HEK293T (cell line): ENCODE results near the gene TAS2R5.
"Not testable (repeated sequence)": the region's sequence is repeated elsewhere in the genome, so short reads cannot be mapped to it uniquely, and the experiment has no call there.

Experiments used
- CTCF ChIA-PET: fragments of 350-600 bp; formaldehyde crosslinking; extraction: SDS; loops from one replicate; lab custom pipeline; 2021; ENCODE audit warnings: antibody characterized with exemption, inconsistent platforms; lab: Yijun Ruan, JAX
- POLR2A ChIA-PET: fragments of 350-600 bp; formaldehyde crosslinking; extraction: SDS; loops from one replicate; lab custom pipeline; 2020; ENCODE audit warnings: antibody characterized with exemption, inconsistent platforms; lab: Yijun Ruan, JAX
- DNase-seq: peaks from one replicate; pipeline ENCODE4 v3.0.0; 2012; ENCODE audit warnings: mixed read lengths; ENCODE audit errors: extremely low spot score
- ARNT ChIP-seq: fragments of 450-650 bp; IDR thresholded peaks from 2 replicates; pipeline ENCODE4 v1.6.1; 2017; ENCODE audit warnings: mild to moderate bottlenecking
- BHLHE40 ChIP-seq: fragments of 450-650 bp; IDR thresholded peaks from 2 replicates; pipeline ENCODE4 v1.6.1; 2016; ENCODE audit warnings: mild to moderate bottlenecking, moderate library complexity, borderline replicate concordance
- CTBP1 ChIP-seq: fragments of 450-650 bp; IDR thresholded peaks from 2 replicates; pipeline ENCODE4 v1.6.1; 2016; ENCODE audit warnings: borderline replicate concordance
- ELF4 ChIP-seq: fragments of 450-650 bp; IDR thresholded peaks from 2 replicates; pipeline ENCODE4 v1.6.1; 2017; ENCODE audit warnings: antibody characterized with exemption
- FOXA1 ChIP-seq: fragments of 450-650 bp; IDR thresholded peaks from 2 replicates; pipeline ENCODE4 v1.6.1; 2016; ENCODE audit warnings: mild to moderate bottlenecking
- FOXK2 ChIP-seq: fragments of 450-650 bp; IDR thresholded peaks from 2 replicates; pipeline ENCODE4 v1.6.1; 2016; ENCODE audit warnings: mild to moderate bottlenecking
- FOXM1 ChIP-seq: fragments of 450-650 bp; IDR thresholded peaks from 2 replicates; pipeline ENCODE4 v1.6.1; 2017; ENCODE audit warnings: mild to moderate bottlenecking, borderline replicate concordance
- HDGF ChIP-seq: fragments of 450-650 bp; IDR thresholded peaks from 2 replicates; pipeline ENCODE4 v1.6.1; 2017; ENCODE audit warnings: antibody characterized with exemption, borderline replicate concordance
- L3MBTL2 ChIP-seq: fragments of 450-650 bp; conservative IDR thresholded peaks from 2 replicates; pipeline ENCODE4 v1.6.1; 2016; ENCODE audit warnings: mild to moderate bottlenecking
- LEF1 ChIP-seq: fragments of 450-650 bp; IDR thresholded peaks from 2 replicates; pipeline ENCODE4 v1.6.1; 2017; ENCODE audit warnings: mild to moderate bottlenecking, borderline replicate concordance
- NFRKB ChIP-seq: fragments of 450-650 bp; IDR thresholded peaks from 2 replicates; pipeline ENCODE4 v1.6.1; 2016; ENCODE audit warnings: mild to moderate bottlenecking, moderate library complexity
- SP1 ChIP-seq: fragments of 450-650 bp; IDR thresholded peaks from 2 replicates; pipeline ENCODE4 v1.6.1; 2017
- SUZ12 ChIP-seq: fragments of 450-650 bp; IDR thresholded peaks from 2 replicates; pipeline ENCODE4 v1.6.1; 2016; ENCODE audit warnings: mild to moderate bottlenecking
- TARDBP ChIP-seq: fragments of 450-650 bp; IDR thresholded peaks from 2 replicates; pipeline ENCODE4 v1.6.1; 2016
- ZNF384 ChIP-seq: fragments of 450-650 bp; IDR thresholded peaks from 2 replicates; pipeline ENCODE4 v1.6.1; 2016
- TF ChIP-seq, protein P1 (sequence below): fragments of 450-650 bp; IDR thresholded peaks from 2 replicates; pipeline ENCODE4 v1.6.1; 2016

The TAS2R5 gene

GRCh38 chr7:141754939-141755338 lies 35.1 kb upstream of the TAS2R5 start:
- peak; percentile 62 for DNase-seq
- TF ChIP-seq ELF4: no peak
- no peak for TF ChIP-seq FOXK2
- TF ChIP-seq FOXA1: no peak
- TF ChIP-seq, protein P1, sequence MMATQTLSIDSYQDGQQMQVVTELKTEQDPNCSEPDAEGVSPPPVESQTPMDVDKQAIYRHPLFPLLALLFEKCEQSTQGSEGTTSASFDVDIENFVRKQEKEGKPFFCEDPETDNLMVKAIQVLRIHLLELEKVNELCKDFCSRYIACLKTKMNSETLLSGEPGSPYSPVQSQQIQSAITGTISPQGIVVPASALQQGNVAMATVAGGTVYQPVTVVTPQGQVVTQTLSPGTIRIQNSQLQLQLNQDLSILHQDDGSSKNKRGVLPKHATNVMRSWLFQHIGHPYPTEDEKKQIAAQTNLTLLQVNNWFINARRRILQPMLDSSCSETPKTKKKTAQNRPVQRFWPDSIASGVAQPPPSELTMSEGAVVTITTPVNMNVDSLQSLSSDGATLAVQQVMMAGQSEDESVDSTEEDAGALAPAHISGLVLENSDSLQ: no peak
- TF ChIP-seq L3MBTL2: no peak
- TF ChIP-seq LEF1: no peak
- no peak for TF ChIP-seq SUZ12
- TF ChIP-seq HDGF: no peak
- TF ChIP-seq TARDBP: no peak
- ChIA-PET CTCF (interaction anchor here (0.9 kb wide), 1 partner anchor 17 kb away, joined by 4 read pairs; the partner anchor contains the start of gene SSBP1), POLR2A (no interaction called here)

GRCh38 chr7:141763797-141764196 lies 26.2 kb upstream of the TAS2R5 start, which contains the start of gene TAS2R3:
Gene TAS2R3 (plus strand): TSS chr7:141764097. CDS start chr7:141764159, 62 bp downstream.
- TF ChIP-seq TARDBP (no peak), SUZ12 (no peak), NFRKB (no peak), HDGF (no peak), L3MBTL2 (no peak), FOXM1 (no peak), FOXA1 (no peak), LEF1 (no peak), FOXK2 (no peak), CTBP1 (no peak), BHLHE40 (no peak)
- TF ChIP-seq, protein P1: no peak
- CTCF ChIA-PET: no interaction called here
- POLR2A ChIA-PET: interaction anchor here (2.1 kb wide), 1 partner anchor 26 kb away, joined by 6 read pairs; the partner anchor contains the start of gene SSBP1
- DNase-seq: no peak

GRCh38 chr7:141770083-141770583 lies 19.9 kb upstream of the TAS2R5 start:
- CTCF ChIA-PET, POLR2A ChIA-PET, DNase-seq: not testable (repeated sequence)

DNA sequence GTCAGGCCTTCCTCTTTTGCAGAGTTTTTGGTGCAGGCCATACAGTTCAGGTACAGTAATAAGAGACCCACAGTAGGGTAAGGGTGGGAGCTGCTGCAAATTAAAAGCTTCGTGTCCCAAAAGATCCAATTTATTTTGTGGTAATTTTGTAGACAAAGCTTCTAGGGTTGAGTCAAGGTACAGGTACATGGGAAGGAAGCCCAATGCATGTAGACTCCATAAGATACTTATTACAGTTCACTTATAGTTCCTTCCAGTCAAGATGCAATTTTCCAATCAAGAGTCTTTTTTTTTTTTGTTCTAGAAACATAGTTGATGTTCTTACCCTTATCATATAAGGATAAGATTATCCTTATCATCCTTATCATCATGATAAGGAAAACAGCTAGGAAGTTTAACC lies 13.6 kb upstream of the TAS2R5 start, which contains the start of gene TAS2R4:
TSS of gene TAS2R4 (plus strand) at position 301 of the 400 bp plus-strand sequence. CDS start 1,815 bp downstream, outside the sequence.
- no peak for DNase-seq
- TF ChIP-seq TARDBP (no peak), FOXM1 (no peak), BHLHE40 (no peak), SUZ12 (no peak), HDGF (no peak), NFRKB (no peak), ARNT (no peak), ELF4 (no peak), ZNF384 (no peak), SP1 (no peak), LEF1 (no peak), FOXA1 (no peak), CTBP1 (no peak), L3MBTL2 (no peak), FOXK2 (no peak)
- TF ChIP-seq, protein P1: no peak
- ChIA-PET CTCF (interaction anchor here (1.2 kb wide), 1 partner anchor 9 kb away, joined by 9 read pairs; no protein-coding TSS in a partner anchor), POLR2A (no interaction called here)

DNA sequence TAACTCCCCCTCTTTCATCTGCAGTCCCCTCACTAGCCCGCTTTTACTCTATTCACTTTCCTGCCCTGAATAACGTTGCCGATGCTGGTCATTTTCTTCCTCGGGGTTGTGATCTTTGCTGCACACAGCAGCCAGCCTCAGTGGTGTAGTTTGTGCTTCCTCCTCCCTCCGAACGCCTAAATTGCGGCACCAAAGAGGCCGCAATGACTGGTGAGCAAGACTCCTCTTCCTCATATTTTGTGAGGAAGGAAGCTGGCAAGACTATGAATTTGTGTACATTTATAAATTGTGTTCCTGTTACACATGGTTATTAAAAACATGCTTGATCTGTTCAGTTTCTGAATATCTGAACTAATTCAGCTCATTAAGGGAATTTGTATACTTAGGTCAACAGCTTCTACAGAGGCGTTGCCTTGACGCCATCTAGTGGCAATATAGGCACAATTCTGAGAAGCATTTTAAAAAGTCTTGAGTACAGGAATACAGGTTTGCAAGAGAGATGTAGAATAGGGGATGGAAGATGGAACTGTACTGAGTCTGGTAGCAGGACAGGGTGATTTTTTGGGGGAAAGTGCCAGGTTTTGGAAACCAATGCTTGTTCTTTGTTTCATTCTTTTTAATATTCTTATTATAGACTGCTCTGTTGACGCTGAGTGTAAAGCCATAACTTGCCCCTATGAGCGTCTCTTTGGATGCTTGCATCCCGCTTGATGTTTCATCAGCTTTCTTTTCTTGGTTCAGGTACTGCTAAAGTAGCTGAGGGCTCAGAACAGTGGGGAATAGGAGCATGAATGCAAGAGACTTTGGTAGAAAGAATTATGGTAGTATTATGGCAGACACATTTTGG lies 4.1 kb upstream of the TAS2R5 start:
- DNase-seq: peak; percentile 67
- CTCF ChIA-PET: interaction anchor here (0.6 to 1.5 kb wide), 11 partner anchors 8 to 150 kb away, joined by 3 to 9 read pairs (median 4); partner anchors contain the start of gene TAS2R4
- TF ChIP-seq SUZ12 (no peak), ZNF384 (no peak), HDGF (no peak), BHLHE40 (no peak), TARDBP (no peak), L3MBTL2 (no peak), NFRKB (no peak), LEF1 (no peak), ARNT (no peak), ELF4 (no peak), CTBP1 (no peak), SP1 (no peak), FOXM1 (no peak)
- TF ChIP-seq, protein P1: no peak
- POLR2A ChIA-PET: interaction anchor here (1.8 kb wide), 1 partner anchor 25 kb away, joined by 4 read pairs; no protein-coding TSS in a partner anchor
